ENCODE measurements around the gene DOCK9. TPM values are rescaled to one million over a fixed set of nuclear protein-coding genes. Genes with fewer than 3 reads are reported as not detected.

DOCK9 gene
- total RNA-seq, 2 donors from 2014 or later, result 58.6 to 102 TPM

GRCh38 chr13:98827449-98827848 lies 150.4 kb downstream of the DOCK9 start:
- no peak for TF ChIP-seq CTCF (IDR thresholded peaks at IDR 0.05)
- Histone ChIP-seq H3K27me3 (replicated peaks; ENCODE audit: insufficient read depth) (no peaks in the 10 kb centered on the region), H3K4me3 (no peak overlapping the region), H3K36me3 (peaks cover 5% of the 10 kb centered on the region), H3K27ac (no peak overlapping the region), H3K9me3 (no peaks in the 10 kb centered on the region), H3K4me1 (ENCODE audit: control insufficient read depth in 1 of 2, low read depth in 2 of 2) (peaks cover 8 to 15% of the 10 kb centered on the region in 2 donors)
- DNase-seq (ENCODE audit: low spot score), result no peak
- no peak for ATAC-seq (ENCODE audit: insufficient number of reproducible peaks, low FRiP score, low read depth)

- no peak for ATAC-seq (ENCODE audit: insufficient number of reproducible peaks, low FRiP score, low read depth)
- H3K4me3 ChIP-seq, result no peak overlapping the region
- H3K27ac ChIP-seq, result no peak overlapping the region
- H3K9me3 ChIP-seq, result no peaks in the 10 kb centered on the region
- peaks cover 3% of the 10 kb centered on the region for H3K36me3 ChIP-seq
- H3K4me1 ChIP-seq (ENCODE audit: control insufficient read depth in 1 of 2, low read depth in 2 of 2), result peaks cover 19 to 26% of the 10 kb centered on the region in 2 donors
- DNase-seq (ENCODE audit: low spot score), result no peak
- no peaks in the 10 kb centered on the region for H3K27me3 ChIP-seq (replicated peaks; ENCODE audit: insufficient read depth)
- no peak for TF ChIP-seq CTCF (IDR thresholded peaks at IDR 0.05)
Observed at GRCh38 chr13:98826146-98826545, 151.7 kb downstream of the DOCK9 start.

GRCh38 chr13:98825659-98826058 lies 152.2 kb downstream of the DOCK9 start:
- H3K27me3 ChIP-seq (replicated peaks; ENCODE audit: insufficient read depth), result no peaks in the 10 kb centered on the region
- H3K27ac ChIP-seq, result no peak overlapping the region
- H3K9me3 ChIP-seq, result no peaks in the 10 kb centered on the region
- no peak for TF ChIP-seq CTCF (IDR thresholded peaks at IDR 0.05)
- peaks cover 21 to 30% of the 10 kb centered on the region in 2 donors for H3K4me1 ChIP-seq (ENCODE audit: control insufficient read depth in 1 of 2, low read depth in 2 of 2)
- no peak overlapping the region for H3K4me3 ChIP-seq
- H3K36me3 ChIP-seq, result peaks cover 3% of the 10 kb centered on the region
- ATAC-seq (ENCODE audit: insufficient number of reproducible peaks, low FRiP score, low read depth) (no peak), DNase-seq (ENCODE audit: low spot score) (no peak)

GRCh38 chr13:98824376-98825160 lies 153.3 kb downstream of the DOCK9 start:
- H3K9me3 ChIP-seq, result no peaks in the 10 kb centered on the region
- no peak for TF ChIP-seq CTCF (IDR thresholded peaks at IDR 0.05)
- H3K27me3 ChIP-seq (replicated peaks; ENCODE audit: insufficient read depth), result no peaks in the 10 kb centered on the region
- peaks cover 3% of the 10 kb centered on the region for H3K36me3 ChIP-seq
- no peak overlapping the region for H3K27ac ChIP-seq
- ATAC-seq (ENCODE audit: insufficient number of reproducible peaks, low FRiP score, low read depth), result no peak
- no peak for DNase-seq (ENCODE audit: low spot score)
- peaks cover 21 to 31% of the 10 kb centered on the region in 2 donors for H3K4me1 ChIP-seq (ENCODE audit: control insufficient read depth in 1 of 2, low read depth in 2 of 2)
- no peak overlapping the region for H3K4me3 ChIP-seq

- DNase-seq (ENCODE audit: low spot score) (no peak), ATAC-seq (ENCODE audit: insufficient number of reproducible peaks, low FRiP score, low read depth) (no peak)
- Histone ChIP-seq H3K9me3 (no peaks in the 10 kb centered on the region), H3K4me3 (no peak overlapping the region), H3K36me3 (no peaks in the 10 kb centered on the region), H3K27me3 (replicated peaks; ENCODE audit: insufficient read depth) (no peaks in the 10 kb centered on the region), H3K4me1 (ENCODE audit: control insufficient read depth in 1 of 2, low read depth in 2 of 2) (peaks cover 21 to 31% of the 10 kb centered on the region in 2 donors), H3K27ac (no peak overlapping the region)
- no peak for TF ChIP-seq CTCF (IDR thresholded peaks at IDR 0.05)
Observed at GRCh38 chr13:98823442-98823841, 154.4 kb downstream of the DOCK9 start.
